ENCODE data around the gene LRRC23. TPM values are rescaled to one million over a fixed set of nuclear protein-coding genes. Genes with fewer than 3 reads are reported as not detected.

The LRRC23 gene
- total RNA-seq, 2 experiments from 2014 or later, result 6.4 to 7.0 TPM

DNA sequence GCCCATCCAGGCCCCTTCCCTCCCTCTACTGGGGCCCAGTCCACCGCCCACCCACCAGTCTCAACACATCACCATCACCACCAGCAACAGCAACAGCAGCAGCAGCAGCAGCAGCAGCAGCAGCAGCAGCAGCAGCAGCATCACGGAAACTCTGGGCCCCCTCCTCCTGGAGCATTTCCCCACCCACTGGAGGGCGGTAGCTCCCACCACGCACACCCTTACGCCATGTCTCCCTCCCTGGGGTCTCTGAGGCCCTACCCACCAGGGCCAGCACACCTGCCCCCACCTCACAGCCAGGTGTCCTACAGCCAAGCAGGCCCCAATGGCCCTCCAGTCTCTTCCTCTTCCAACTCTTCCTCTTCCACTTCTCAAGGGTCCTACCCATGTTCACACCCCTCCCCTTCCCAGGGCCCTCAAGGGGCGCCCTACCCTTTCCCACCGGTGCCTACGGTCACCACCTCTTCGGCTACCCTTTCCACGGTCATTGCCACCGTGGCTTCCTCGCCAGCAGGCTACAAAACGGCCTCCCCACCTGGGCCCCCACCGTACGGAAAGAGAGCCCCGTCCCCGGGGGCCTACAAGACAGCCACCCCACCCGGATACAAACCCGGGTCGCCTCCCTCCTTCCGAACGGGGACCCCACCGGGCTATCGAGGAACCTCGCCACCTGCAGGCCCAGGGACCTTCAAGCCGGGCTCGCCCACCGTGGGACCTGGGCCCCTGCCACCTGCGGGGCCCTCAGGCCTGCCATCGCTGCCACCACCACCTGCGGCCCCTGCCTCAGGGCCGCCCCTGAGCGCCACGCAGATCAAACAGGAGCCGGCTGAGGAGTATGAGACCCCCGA lies 32.2 kb downstream of the LRRC23 start:
- Mint-ChIP-seq H3K4me1 (peaks cover 53% of the 10 kb centered on the region), H3K27me3 (no peaks in the 10 kb centered on the region), H3K36me3 (ENCODE audit: low read depth) (peaks cover 46% of the 10 kb centered on the region), H3K9me3 (ENCODE audit: low read depth) (no peaks in the 10 kb centered on the region), H3K27ac (peak overlapping the region; percentile 96), H3K4me3 (peak overlapping the region; percentile 83)
- intact Hi-C loops (cut with DNase I, micrococcal nuclease), result loop anchor here (1.0 to 5.0 kb wide), 4 partner anchors 9 to 85 kb away; partner anchors contain the start of genes CDCA3 (in 1 of the 2), LRRC23 (in 1 of the 2), SPSB2 (in 1 of the 2) and USP5 (in 1 of the 2)
- ChIA-PET CTCF (interaction anchor here (0.6 to 5.1 kb wide), 12 partner anchors 9 to 574 kb away, joined by 3 to 59 read pairs (median 4); partner anchors contain the start of genes ATN1, CDCA3, SPSB2 and USP5), POLR2A (interaction anchor here (0.7 to 2.6 kb wide), 6 partner anchors 9 to 85 kb away, joined by 3 to 11 read pairs (median 4); partner anchors contain the start of genes CDCA3, SPSB2 and USP5)
- ATAC-seq (peak; percentile 33), DNase-seq (peak; percentile 85)

DNA sequence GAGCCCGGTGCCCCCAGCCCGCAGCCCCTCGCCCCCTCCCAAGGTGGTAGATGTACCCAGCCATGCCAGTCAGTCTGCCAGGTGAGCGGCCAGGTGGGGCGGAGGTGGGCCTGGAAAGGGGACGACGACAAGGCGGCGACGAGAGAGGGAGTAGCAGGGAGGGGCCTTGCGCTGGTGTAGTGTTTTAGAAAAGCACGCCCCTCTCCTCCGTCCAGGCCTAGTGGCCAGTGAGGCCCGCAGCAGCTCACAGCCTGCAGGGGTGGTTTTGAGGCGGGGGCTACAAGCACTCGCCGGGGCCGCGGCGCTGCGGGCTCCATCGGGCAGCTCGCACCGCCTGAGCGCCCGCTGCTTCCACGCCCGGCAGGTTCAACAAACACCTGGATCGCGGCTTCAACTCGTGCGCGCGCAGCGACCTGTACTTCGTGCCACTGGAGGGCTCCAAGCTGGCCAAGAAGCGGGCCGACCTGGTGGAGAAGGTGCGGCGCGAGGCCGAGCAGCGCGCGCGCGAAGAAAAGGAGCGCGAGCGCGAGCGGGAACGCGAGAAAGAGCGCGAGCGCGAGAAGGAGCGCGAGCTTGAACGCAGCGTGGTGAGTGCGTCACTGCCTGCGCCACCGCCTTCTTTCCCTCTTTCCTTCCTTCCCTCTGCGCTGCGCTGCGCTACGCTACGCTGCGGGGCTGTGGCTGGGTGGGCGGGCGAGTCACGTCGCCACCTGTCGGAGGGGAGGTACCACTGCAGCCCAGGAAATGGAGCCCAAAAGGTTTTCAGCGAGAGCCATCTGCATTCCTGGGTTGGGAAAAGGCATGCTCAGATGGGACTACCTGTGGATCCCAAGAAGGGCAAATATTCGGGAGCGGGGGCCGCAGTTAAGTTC lies 33.1 kb downstream of the LRRC23 start:
- POLR2A ChIA-PET, result interaction anchor here (0.6 to 2.6 kb wide), 8 partner anchors 12 to 86 kb away, joined by 3 to 11 read pairs (median 3); partner anchors contain the start of genes CDCA3, SPSB2, TPI1 and USP5
- H3K27me3 Mint-ChIP-seq, result no peaks in the 10 kb centered on the region
- H3K36me3 Mint-ChIP-seq (ENCODE audit: low read depth), result peaks cover 41% of the 10 kb centered on the region
- ATAC-seq (peak; percentile 93), DNase-seq (peak; percentile 97)
- no peaks in the 10 kb centered on the region for H3K9me3 Mint-ChIP-seq (ENCODE audit: low read depth)
- intact Hi-C loops (cut with DNase I, micrococcal nuclease), result loop anchor here (1.0 to 5.0 kb wide), 11 partner anchors 9 to 248 kb away; partner anchors contain the start of genes USP5 (in 2 of the 2), CDCA3 (in 1 of the 2), EMG1 (in 1 of the 2) and ENO2 (in 1 of the 2)
- peak overlapping the region; percentile 83 for H3K4me3 Mint-ChIP-seq
- CTCF ChIA-PET, result interaction anchor here (0.6 to 5.1 kb wide), 21 partner anchors 8 to 225 kb away, joined by 3 to 59 read pairs (median 4); partner anchors contain the start of genes ATN1, CDCA3, COPS7A and ENO2
- H3K4me1 Mint-ChIP-seq, result peaks cover 52% of the 10 kb centered on the region
- H3K27ac Mint-ChIP-seq, result peak overlapping the region; percentile 96

DNA sequence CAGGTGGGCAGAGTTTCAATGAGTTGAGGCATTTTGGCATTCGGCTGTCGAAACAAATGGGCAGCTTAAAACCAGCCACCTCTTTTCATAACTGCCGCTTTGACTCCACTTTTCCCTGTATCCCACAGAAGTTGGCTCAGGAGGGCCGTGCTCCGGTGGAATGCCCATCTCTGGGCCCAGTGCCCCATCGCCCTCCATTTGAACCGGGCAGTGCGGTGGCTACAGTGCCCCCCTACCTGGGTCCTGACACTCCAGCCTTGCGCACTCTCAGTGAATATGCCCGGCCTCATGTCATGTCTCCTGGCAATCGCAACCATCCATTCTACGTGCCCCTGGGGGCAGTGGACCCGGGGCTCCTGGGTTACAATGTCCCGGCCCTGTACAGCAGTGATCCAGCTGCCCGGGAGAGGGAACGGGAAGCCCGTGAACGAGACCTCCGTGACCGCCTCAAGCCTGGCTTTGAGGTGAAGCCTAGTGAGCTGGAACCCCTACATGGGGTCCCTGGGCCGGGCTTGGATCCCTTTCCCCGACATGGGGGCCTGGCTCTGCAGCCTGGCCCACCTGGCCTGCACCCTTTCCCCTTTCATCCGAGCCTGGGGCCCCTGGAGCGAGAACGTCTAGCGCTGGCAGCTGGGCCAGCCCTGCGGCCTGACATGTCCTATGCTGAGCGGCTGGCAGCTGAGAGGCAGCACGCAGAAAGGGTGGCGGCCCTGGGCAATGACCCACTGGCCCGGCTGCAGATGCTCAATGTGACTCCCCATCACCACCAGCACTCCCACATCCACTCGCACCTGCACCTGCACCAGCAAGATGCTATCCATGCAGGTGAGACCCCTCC lies 34.0 kb downstream of the LRRC23 start:
- H3K27me3 Mint-ChIP-seq, result no peaks in the 10 kb centered on the region
- H3K4me3 Mint-ChIP-seq, result peak overlapping the region; percentile 83
- H3K36me3 Mint-ChIP-seq (ENCODE audit: low read depth), result peaks cover 36% of the 10 kb centered on the region
- peaks cover 53% of the 10 kb centered on the region for H3K4me1 Mint-ChIP-seq
- H3K9me3 Mint-ChIP-seq (ENCODE audit: low read depth), result no peaks in the 10 kb centered on the region
- peak overlapping the region; percentile 96 for H3K27ac Mint-ChIP-seq
- CTCF ChIA-PET, result interaction anchor here (1.0 to 5.1 kb wide), 10 partner anchors 12 to 215 kb away, joined by 3 to 59 read pairs (median 4); partner anchors contain the start of genes ATN1, CDCA3, COPS7A and ENO2
- POLR2A ChIA-PET, result interaction anchor here (0.6 to 2.6 kb wide), 8 partner anchors 11 to 87 kb away, joined by 3 to 11 read pairs (median 3); partner anchors contain the start of genes CDCA3, SPSB2, TPI1 and USP5
- DNase-seq, result no peak
- no peak for ATAC-seq
- intact Hi-C loops (cut with DNase I, micrococcal nuclease), result loop anchor here (1.0 to 5.0 kb wide), 9 partner anchors 14 to 249 kb away; partner anchors contain the start of genes USP5 (in 2 of the 2), CDCA3 (in 1 of the 2), EMG1 (in 1 of the 2) and ENO2 (in 1 of the 2)

DNA sequence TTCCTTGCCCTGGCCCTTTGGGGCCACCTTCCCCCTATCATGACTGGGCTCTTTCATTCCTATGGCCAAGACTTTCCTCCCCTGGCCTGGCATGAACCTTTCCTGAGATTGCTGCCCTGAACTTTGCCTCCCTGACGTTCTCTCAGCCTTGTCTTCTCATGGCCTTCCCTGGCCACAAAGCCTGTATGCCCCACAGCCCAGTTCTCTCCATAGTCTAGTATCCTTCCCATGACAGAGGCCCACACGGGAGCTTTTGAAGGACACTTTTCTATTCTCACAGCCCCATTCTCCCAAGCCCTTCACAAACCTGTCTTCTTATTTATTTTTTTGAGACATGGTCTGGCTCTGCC lies 34.5 kb downstream of the LRRC23 start:
- H3K36me3 Mint-ChIP-seq (ENCODE audit: low read depth), result peaks cover 31% of the 10 kb centered on the region
- intact Hi-C loops (cut with DNase I, micrococcal nuclease), result loop anchor here in 1 of 2 experiments (5.0 kb wide), 2 partner anchors 67 to 87 kb away; partner anchors contain the start of genes CDCA3, SPSB2 and USP5

DNA sequence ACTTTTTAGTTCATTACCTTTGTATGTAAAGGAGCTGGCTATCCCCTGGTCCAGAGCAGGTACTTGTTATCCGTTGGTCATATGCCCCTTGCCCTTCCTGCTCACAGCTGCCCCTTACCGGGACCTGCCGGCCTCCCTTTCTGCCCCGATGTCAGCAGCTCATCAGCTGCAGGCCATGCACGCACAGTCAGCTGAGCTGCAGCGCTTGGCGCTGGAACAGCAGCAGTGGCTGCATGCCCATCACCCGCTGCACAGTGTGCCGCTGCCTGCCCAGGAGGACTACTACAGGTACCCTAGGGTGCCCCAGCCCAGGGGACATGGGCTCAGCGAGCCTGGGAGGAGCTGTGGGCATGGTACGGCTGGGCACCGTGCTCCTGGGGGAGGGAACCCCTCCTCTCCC lies 36.6 kb downstream of the LRRC23 start:
- no peak overlapping the region for H3K27ac Mint-ChIP-seq
- H3K4me3 Mint-ChIP-seq, result no peak overlapping the region
- H3K36me3 Mint-ChIP-seq (ENCODE audit: low read depth), result peaks cover 25% of the 10 kb centered on the region
- intact Hi-C loops (cut with DNase I, micrococcal nuclease), result loop anchor here in 1 of 2 experiments (5.0 kb wide), 1 partner anchor 334 kb away; the partner anchor contains the start of gene CHD4
- DNase-seq (no peak), ATAC-seq (no peak)
- H3K4me1 Mint-ChIP-seq, result peaks cover 40% of the 10 kb centered on the region
- no peaks in the 10 kb centered on the region for H3K27me3 Mint-ChIP-seq
- H3K9me3 Mint-ChIP-seq (ENCODE audit: low read depth), result no peaks in the 10 kb centered on the region
- CTCF ChIA-PET, result interaction anchor here (0.5 to 2.2 kb wide), 2 partner anchors 20 to 24 kb away, joined by 3 to 4 read pairs; no protein-coding TSS in a partner anchor
- POLR2A ChIA-PET, result no interaction called here

More for the DNA sequence above, 34.5 kb downstream of the LRRC23 start:
- ChIA-PET POLR2A (interaction anchor here (0.7 to 1.3 kb wide), 2 partner anchors 14 to 66 kb away, joined by 3 to 4 read pairs; partner anchors contain the start of gene SPSB2), CTCF (interaction anchor here (0.7 to 5.1 kb wide), 5 partner anchors 10 to 230 kb away, joined by 3 to 59 read pairs (median 5); partner anchors contain the start of gene ATN1)
- Mint-ChIP-seq H3K4me3 (peak overlapping the region; percentile 25), H3K27ac (peak overlapping the region; percentile 79), H3K9me3 (ENCODE audit: low read depth) (no peaks in the 10 kb centered on the region), H3K4me1 (peaks cover 48% of the 10 kb centered on the region), H3K27me3 (no peaks in the 10 kb centered on the region)
- DNase-seq (no peak), ATAC-seq (no peak)

DNA sequence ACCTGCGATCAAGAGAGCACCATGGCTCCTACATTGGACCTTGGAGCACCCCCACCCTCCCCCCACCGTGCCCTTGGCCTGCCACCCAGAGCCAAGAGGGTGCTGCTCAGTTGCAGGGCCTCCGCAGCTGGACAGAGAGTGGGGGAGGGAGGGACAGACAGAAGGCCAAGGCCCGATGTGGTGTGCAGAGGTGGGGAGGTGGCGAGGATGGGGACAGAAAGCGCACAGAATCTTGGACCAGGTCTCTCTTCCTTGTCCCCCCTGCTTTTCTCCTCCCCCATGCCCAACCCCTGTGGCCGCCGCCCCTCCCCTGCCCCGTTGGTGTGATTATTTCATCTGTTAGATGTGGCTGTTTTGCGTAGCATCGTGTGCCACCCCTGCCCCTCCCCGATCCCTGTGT lies 37.2 kb downstream of the LRRC23 start:
- Mint-ChIP-seq H3K4me1 (peaks cover 38% of the 10 kb centered on the region), H3K27me3 (no peaks in the 10 kb centered on the region), H3K27ac (no peak overlapping the region), H3K9me3 (ENCODE audit: low read depth) (no peaks in the 10 kb centered on the region), H3K36me3 (ENCODE audit: low read depth) (peaks cover 22% of the 10 kb centered on the region), H3K4me3 (no peak overlapping the region)
- ChIA-PET POLR2A (no interaction called here), CTCF (no interaction called here)
- no peak for DNase-seq
- ATAC-seq, result no peak
- intact Hi-C loops (cut with DNase I, micrococcal nuclease), result loop anchor here in 1 of 2 experiments (5.0 kb wide), 1 partner anchor 334 kb away; the partner anchor contains the start of gene CHD4

DNA sequence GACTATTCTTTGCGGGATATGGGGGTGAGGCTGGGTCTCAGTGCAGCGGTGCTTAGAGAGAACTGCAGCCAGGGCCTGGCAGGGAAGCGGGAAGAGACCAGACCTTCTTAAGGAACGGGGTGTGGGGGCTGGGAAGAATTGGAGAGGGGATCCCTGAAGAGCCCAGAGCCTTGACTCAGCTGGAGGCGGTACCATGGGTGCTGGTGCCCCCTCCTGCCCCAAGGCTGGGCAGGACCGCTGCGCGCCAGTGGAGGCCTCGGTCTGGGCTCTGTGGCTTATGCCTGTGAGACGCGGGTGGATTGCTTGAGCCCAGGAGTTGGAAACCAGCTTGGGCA lies 37.7 kb downstream of the LRRC23 start:
- no peak overlapping the region for H3K4me3 Mint-ChIP-seq
- no peaks in the 10 kb centered on the region for H3K9me3 Mint-ChIP-seq (ENCODE audit: low read depth)
- ChIA-PET POLR2A (interaction anchor here (3.3 kb wide), 1 partner anchor 166 kb away, joined by 34 read pairs; the partner anchor contains the start of gene C1RL), CTCF (interaction anchor here (0.9 to 11.3 kb wide), 3 partner anchors 10 to 20 kb away, joined by 4 to 237 read pairs (median 18); no protein-coding TSS in a partner anchor)
- H3K27ac Mint-ChIP-seq, result peak overlapping the region; percentile 97
- peaks cover 42% of the 10 kb centered on the region for H3K4me1 Mint-ChIP-seq
- no peak for ATAC-seq
- intact Hi-C loops (cut with DNase I, micrococcal nuclease), result loop anchor here in 1 of 2 experiments (5.0 kb wide), 1 partner anchor 335 kb away; the partner anchor contains the start of gene CHD4
- no peak for DNase-seq
- no peaks in the 10 kb centered on the region for H3K27me3 Mint-ChIP-seq
- peaks cover 23% of the 10 kb centered on the region for H3K36me3 Mint-ChIP-seq (ENCODE audit: low read depth)

DNA sequence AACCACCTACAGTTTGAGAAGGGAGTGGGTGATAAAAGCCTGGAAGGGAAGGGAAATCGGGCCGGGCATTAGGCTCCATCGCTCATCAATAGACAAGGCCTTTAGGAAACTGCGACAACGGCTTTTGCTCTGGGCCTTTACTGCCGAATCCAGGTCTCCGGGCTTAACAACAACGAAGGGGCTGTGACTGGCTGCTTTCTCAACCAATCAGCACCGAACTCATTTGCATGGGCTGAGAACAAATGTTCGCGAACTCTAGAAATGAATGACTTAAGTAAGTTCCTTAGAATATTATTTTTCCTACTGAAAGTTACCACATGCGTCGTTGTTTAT lies 38.7 kb downstream of the LRRC23 start:
- Mint-ChIP-seq H3K36me3 (ENCODE audit: low read depth) (peaks cover 23% of the 10 kb centered on the region), H3K27me3 (no peaks in the 10 kb centered on the region), H3K9me3 (ENCODE audit: low read depth) (no peaks in the 10 kb centered on the region), H3K4me1 (peaks cover 50% of the 10 kb centered on the region), H3K27ac (peak overlapping the region; percentile 97), H3K4me3 (peak overlapping the region; percentile 81)
- DNase-seq (peak; percentile 88), ATAC-seq (peak; percentile 57)
- intact Hi-C loops (cut with DNase I, micrococcal nuclease), result loop anchor here (1.0 to 5.0 kb wide), 2 partner anchors 75 to 336 kb away; partner anchors contain the start of genes CHD4 (in 1 of the 2) and LPCAT3 (in 1 of the 2)
- POLR2A ChIA-PET, result interaction anchor here (0.6 to 5.3 kb wide), 37 partner anchors 9 to 875 kb away, joined by 3 to 142 read pairs (median 5); partner anchors contain the start of genes ATN1, C1RL, CDCA3 and COPS7A
- CTCF ChIA-PET, result interaction anchor here (0.8 to 11.3 kb wide), 9 partner anchors 18 to 379 kb away, joined by 3 to 237 read pairs (median 9); partner anchors contain the start of genes C1RL, LPCAT3 and SPSB2

DNA sequence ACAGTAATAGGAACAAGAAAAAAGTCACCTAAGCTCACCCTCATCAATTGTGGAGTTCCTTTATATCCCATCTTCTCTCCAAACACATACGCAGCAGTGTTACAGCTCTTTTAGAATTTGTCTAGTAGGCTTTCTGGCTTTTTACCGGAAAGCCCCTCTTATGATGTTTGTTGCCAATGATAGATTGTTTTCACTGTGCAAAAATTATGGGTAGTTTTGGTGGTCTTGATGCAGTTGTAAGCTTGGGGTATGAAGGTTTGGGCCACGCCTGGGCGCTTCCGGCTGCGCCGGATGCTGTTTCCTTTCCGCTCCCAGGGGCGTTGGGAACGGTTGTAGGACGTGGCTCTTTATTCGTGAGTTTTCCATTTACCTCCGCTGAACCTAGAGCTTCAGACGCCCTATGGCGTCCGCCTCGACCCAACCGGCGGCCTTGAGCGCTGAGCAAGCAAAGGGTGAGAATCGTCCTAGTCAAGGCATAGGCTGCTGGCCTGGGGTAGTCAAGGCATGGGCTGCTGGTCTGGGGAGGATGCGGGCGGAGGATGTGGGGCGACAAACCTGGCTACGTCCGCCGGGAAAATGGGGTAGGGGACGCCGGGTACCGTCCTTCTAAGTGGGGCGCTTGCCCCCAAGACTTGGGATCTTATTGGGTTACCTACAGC lies 39.2 kb downstream of the LRRC23 start, which contains the start of the genes C12orf57 and RNU7-1:
TSS of gene C12orf57 (plus strand) at position 301 of the 659 bp plus-strand sequence. CDS start at position 401, 100 bp downstream.
TSS of gene RNU7-1 (plus strand) at position 95 of the 659 bp plus-strand sequence.
- Mint-ChIP-seq H3K27me3 (no peaks in the 10 kb centered on the region), H3K4me3 (peak within 1 kb of the TSS; percentile 81), H3K27ac (peak within 1 kb of the TSS; percentile 97), H3K36me3 (ENCODE audit: low read depth) (peaks cover 23% of the 10 kb centered on the region), H3K9me3 (ENCODE audit: low read depth) (no peaks in the 10 kb centered on the region), H3K4me1 (peaks cover 55% of the 10 kb centered on the region)
- intact Hi-C loops (cut with DNase I, micrococcal nuclease), result loop anchor here (1.0 to 5.0 kb wide), 12 partner anchors 17 to 337 kb away; partner anchors contain the start of genes C1R (in 2 of the 2), C1RL (in 2 of the 2), EMG1 (in 2 of the 2) and LPCAT3 (in 2 of the 2)
- CTCF ChIA-PET, result interaction anchor here (0.6 to 11.3 kb wide), 13 partner anchors 12 to 891 kb away, joined by 3 to 237 read pairs (median 6); partner anchors contain the start of genes C1RL, LPCAT3 and SPSB2
- peak; percentile 90 for DNase-seq
- POLR2A ChIA-PET, result interaction anchor here (0.6 to 5.3 kb wide), 40 partner anchors 9 to 874 kb away, joined by 3 to 142 read pairs (median 5); partner anchors contain the start of genes ATN1, C1RL, CDCA3 and COPS7A
- peak; percentile 64 for ATAC-seq
